HepG2 (cell line): ENCODE measurements around the gene RHOC. TPM values are rescaled to one million over a fixed set of nuclear protein-coding genes. Genes with fewer than 3 reads are reported as not detected.

Experiments used
- DNMT1 ChIP-seq: sonication (generic); formaldehyde crosslinking; IDR thresholded peaks from 2 replicates; pipeline ENCODE4 v1.5.1; 2020; ENCODE audit warnings: mild to moderate bottlenecking, missing genetic modification reagents
- ELK4 ChIP-seq: sonication (generic); formaldehyde crosslinking; IDR thresholded peaks from 2 replicates; pipeline ENCODE4 v1.9.0; 2021; ENCODE audit warnings: missing genetic modification reagents, borderline replicate concordance
- FOXC1 ChIP-seq: sonication (generic); formaldehyde crosslinking; IDR thresholded peaks from 2 replicates; pipeline ENCODE4 v1.8.0; 2022; ENCODE audit warnings: mild to moderate bottlenecking, missing genetic modification reagents, borderline replicate concordance
- HDAC1 ChIP-seq: sonication (generic); formaldehyde crosslinking; IDR thresholded peaks from 2 replicates; pipeline ENCODE4 v1.5.1; 2020; ENCODE audit warnings: mild to moderate bottlenecking, missing genetic modification reagents
- MNT ChIP-seq: fragments of 450-650 bp; IDR thresholded peaks from 2 replicates; pipeline ENCODE4 v1.6.1; 2016
- PCBP1 ChIP-seq: fragments of 200-400 bp; formaldehyde crosslinking; IDR thresholded peaks from 2 replicates; pipeline ENCODE4 v1.6.1; 2017; ENCODE audit warnings: mild to moderate bottlenecking, low read depth, low read length, borderline replicate concordance
- ZBTB38 ChIP-seq: sonication (generic); formaldehyde crosslinking; IDR thresholded peaks from 2 replicates; pipeline ENCODE4 v1.5.1; 2020; ENCODE audit warnings: mild to moderate bottlenecking, missing genetic modification reagents
- ZBTB40 ChIP-seq, 2 experiments: fragments of 450-650 bp in 1 of 2; sonication (generic) in 1 of 2; formaldehyde crosslinking in 1 of 2; IDR thresholded peaks; 2 replicates each; pipeline versions ENCODE4 v1.6.1 to v1.8.0; 2016 to 2022; ENCODE audit warnings: antibody characterized with exemption in 1 of 2, mild to moderate bottlenecking in 1 of 2, missing genetic modification reagents in 1 of 2
- ZNF12 ChIP-seq: sonication (generic); formaldehyde crosslinking; IDR thresholded peaks from 2 replicates; pipeline ENCODE4 v1.5.0; 2020; ENCODE audit warnings: missing genetic modification reagents
- ZNF556 ChIP-seq: sonication (generic); formaldehyde crosslinking; IDR thresholded peaks from 2 replicates; pipeline ENCODE4 v1.4.0; 2020; ENCODE audit warnings: mild to moderate bottlenecking, missing genetic modification reagents, borderline replicate concordance
- ZNF558 ChIP-seq: sonication (generic); formaldehyde crosslinking; IDR thresholded peaks from 2 replicates; pipeline ENCODE4 v1.9.0; 2022; ENCODE audit warnings: mild to moderate bottlenecking, missing genetic modification reagents, borderline replicate concordance
- ZNF619 ChIP-seq: sonication (generic); formaldehyde crosslinking; IDR thresholded peaks from 2 replicates; pipeline ENCODE4 v1.4.0; 2020; ENCODE audit warnings: mild to moderate bottlenecking, missing genetic modification reagents
- ZUFSP ChIP-seq: sonication (generic); formaldehyde crosslinking; IDR thresholded peaks from 2 replicates; pipeline ENCODE4 v1.9.0; 2021; ENCODE audit warnings: missing genetic modification reagents, mild to moderate bottlenecking, borderline replicate concordance
- polyA plus RNA-seq, 8 experiments: library from polyadenylated mRNA; depleted of rRNA in 3 of 8; stranded (reverse) in 7 of 8; unstranded in 1 of 8; fragments of >200 nt; fragmentation: Illumina TruSeq in 4 of 8; extraction: Trizol in 4 of 8; gene quantifications; 2 replicates each; pipeline versions ENCODE4 v1.2.1 to v1.2.3, GENCODE V29; 2011 to 2016; ENCODE audit warnings: low read depth in 4 of 8, missing spikeins in 1 of 8, mixed read lengths in 1 of 8; ENCODE audit not compliant: insufficient read depth in 1 of 8
- total RNA-seq, 5 experiments: library from RNA; depleted of rRNA; stranded (reverse); fragments of >200 nt; fragmentation: Illumina TruSeq; extraction: Trizol; gene quantifications; 2 replicates each; pipeline ENCODE4 v1.2.3, GENCODE V29; 2016; ENCODE audit warnings: low read depth in 1 of 5

Gene RHOC
- total and polyA plus RNA-seq, 2 of the 13 experiments (the other 11 are each of a cell fraction or from before 2014, with no cell fraction given): 64.3 to 182 TPM

- TF ChIP-seq FOXC1 (0 out of 2 replicates have a peak, but pooled peaks have one; percentile 5), ZBTB40 (IDR thresholded peaks at IDR 0.05) (no peak), ZBTB40 (CRISPR knock-in tag; IDR thresholded peaks at IDR 0.05) (no peak), PCBP1 (no peak), ZNF556 (no peak), ZNF619 (CRISPR knock-in tag) (no peak), ZNF12 (CRISPR knock-in tag) (peak; percentile 97), HDAC1 (CRISPR knock-in tag) (no peak), DNMT1 (no peak), ZNF558 (CRISPR knock-in tag) (0 out of 2 replicates have a peak, but pooled peaks have one; percentile 18), ZBTB38 (no peak), MNT (no peak), ELK4 (CRISPR knock-in tag) (no peak), ZUFSP (CRISPR knock-in tag) (no peak)
Observed at GRCh38 chr1:112675728-112676381, 31.1 kb downstream of the RHOC start (continued).
